Upper lobe of left lung (tissue), 6 donors: Measurements from ENCODE around the gene TGFBR3. TPM values are rescaled to one million over a fixed set of nuclear protein-coding genes. Genes with fewer than 3 reads are reported as not detected.
A peak's percentile ranks its signal among the peaks of the same experiment; 100 is the strongest.
"Not testable (repeated sequence)": the region's sequence is repeated elsewhere in the genome, so short reads cannot be mapped to it uniquely, and the experiment has no call there.

Experiments
- ATAC-seq, 2 donors: fragments of 200-7000 bp; cut with Tn5 transposase; one replicate each; pipeline ENCODE4 v1.9.1; 2022; ENCODE audit warnings: mild to moderate bottlenecking in 2 of 2, moderate library complexity in 2 of 2; ENCODE audit not compliant: low FRiP score in 2 of 2
- DNase-seq, 2 donors: peaks; one replicate each; pipeline ENCODE4 v3.0.0-alpha.2; 2019 to 2020
- H3K27ac ChIP-seq, 4 donors: fragments of 200-600 bp; sonication (generic); one replicate each; pipeline ENCODE4 v1.5.1; 2016 to 2019
- H3K27me3 ChIP-seq, 4 donors: fragments of 200-600 bp; sonication (generic); one replicate each; pipeline ENCODE4 v1.5.1; 2017 to 2019
- H3K36me3 ChIP-seq, 4 donors: fragments of 200-600 bp; sonication (generic); one replicate each; pipeline ENCODE4 v1.5.1; 2016 to 2019
- H3K4me1 ChIP-seq, 4 donors: fragments of 200-600 bp; sonication (generic); one replicate each; pipeline ENCODE4 v1.5.1; 2018 to 2019
- H3K4me3 ChIP-seq, 4 donors: fragments of 200-600 bp; sonication (generic); one replicate each; pipeline ENCODE4 v1.5.1; 2017 to 2019; ENCODE audit warnings: mild to moderate bottlenecking in 2 of 4, moderate library complexity in 1 of 4
- H3K9me3 ChIP-seq, 4 donors: fragments of 200-600 bp; sonication (generic); one replicate each; pipeline ENCODE4 v1.5.1; 2018 to 2019
- EP300 ChIP-seq, 4 donors: sonication (generic); formaldehyde crosslinking; IDR thresholded peaks; one replicate each; pipeline ENCODE4 v1.5.1; 2017; ENCODE audit warnings: antibody characterized with exemption in 4 of 4, control low read depth in 2 of 4
- POLR2A ChIP-seq, 4 donors: fragments of 450-650 bp; IDR thresholded peaks; one replicate each; pipeline ENCODE4 v1.5.1; 2016 to 2017; ENCODE audit warnings: antibody characterized with exemption in 4 of 4, mild to moderate bottlenecking in 2 of 4
- POLR2AphosphoS5 ChIP-seq, 2 donors: sonication (generic); formaldehyde crosslinking; IDR thresholded peaks; one replicate each; pipeline ENCODE4 v1.5.1; 2017; ENCODE audit warnings: antibody characterized with exemption in 2 of 2
- WGBS, 2 donors: methylation state at CpG; one replicate each; pipeline ENCODE4 v1.1.5; 2017 to 2018; 5-methylcytosine and 5-hydroxymethylcytosine counted together
- total RNA-seq, 6 donors: library from RNA; depleted of rRNA in 4 of 6; stranded (reverse); fragments of >200 nt in 4 of 6; gene quantifications; one replicate each; pipeline versions ENCODE4 v1.1.0 to v1.2.1, GENCODE V29; 2016 to 2021
- TF ChIP-seq, protein P1 (sequence below), 6 experiments: fragments of 450-650 bp in 4 of 6; fragments of 200-600 bp in 2 of 6; sonication (generic) in 2 of 6; IDR thresholded peaks; one replicate each; pipeline ENCODE4 v1.5.1; 2016 to 2019; ENCODE audit warnings: antibody characterized with exemption in 6 of 6
- donor health status: DM: no; HTN: no; CAD: no; lungs with moderate emphysema.
- donor health status: DM: no; HTN: yes; CAD: no; lungs with severe emphysema.

The TGFBR3 gene
- total RNA-seq, 6 donors from 2014 or later = 33.5 to 78.3 (median 57.1) TPM

DNA sequence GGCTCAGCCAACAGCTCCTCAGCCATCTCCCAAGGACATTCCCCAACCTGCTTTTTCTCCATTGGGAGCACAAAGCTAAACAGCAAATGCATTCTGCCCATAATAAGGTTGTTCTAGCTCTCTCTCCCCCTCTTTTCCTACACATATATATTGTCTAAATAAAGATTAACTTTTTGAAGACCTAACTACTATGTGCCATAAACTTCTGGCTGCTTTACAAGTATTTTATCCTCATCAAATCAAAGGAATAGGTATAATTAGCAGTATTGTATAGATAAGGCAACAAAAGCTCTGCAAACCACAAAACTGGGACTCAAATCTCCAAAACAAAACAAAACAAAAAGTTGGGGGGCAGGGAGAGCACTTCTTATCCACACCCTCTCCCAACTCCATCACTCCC lies 43.4 kb downstream of the TGFBR3 start:
- peaks cover 16 to 24% (median 21%) of the 10 kb centered on the region in 4 donors for H3K4me1 ChIP-seq
- no peaks in the 10 kb centered on the region for H3K27me3 ChIP-seq
- H3K27ac ChIP-seq = peak overlapping the region in 1 of 4 donors; percentile 14
- TF ChIP-seq EP300 (IDR thresholded peaks at IDR 0.05) = no peak
- no peak for TF ChIP-seq POLR2A (IDR thresholded peaks at IDR 0.05)
- TF ChIP-seq, protein P1, sequence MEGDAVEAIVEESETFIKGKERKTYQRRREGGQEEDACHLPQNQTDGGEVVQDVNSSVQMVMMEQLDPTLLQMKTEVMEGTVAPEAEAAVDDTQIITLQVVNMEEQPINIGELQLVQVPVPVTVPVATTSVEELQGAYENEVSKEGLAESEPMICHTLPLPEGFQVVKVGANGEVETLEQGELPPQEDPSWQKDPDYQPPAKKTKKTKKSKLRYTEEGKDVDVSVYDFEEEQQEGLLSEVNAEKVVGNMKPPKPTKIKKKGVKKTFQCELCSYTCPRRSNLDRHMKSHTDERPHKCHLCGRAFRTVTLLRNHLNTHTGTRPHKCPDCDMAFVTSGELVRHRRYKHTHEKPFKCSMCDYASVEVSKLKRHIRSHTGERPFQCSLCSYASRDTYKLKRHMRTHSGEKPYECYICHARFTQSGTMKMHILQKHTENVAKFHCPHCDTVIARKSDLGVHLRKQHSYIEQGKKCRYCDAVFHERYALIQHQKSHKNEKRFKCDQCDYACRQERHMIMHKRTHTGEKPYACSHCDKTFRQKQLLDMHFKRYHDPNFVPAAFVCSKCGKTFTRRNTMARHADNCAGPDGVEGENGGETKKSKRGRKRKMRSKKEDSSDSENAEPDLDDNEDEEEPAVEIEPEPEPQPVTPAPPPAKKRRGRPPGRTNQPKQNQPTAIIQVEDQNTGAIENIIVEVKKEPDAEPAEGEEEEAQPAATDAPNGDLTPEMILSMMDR (IDR thresholded peaks at IDR 0.05) = no peak
- TF ChIP-seq POLR2AphosphoS5 (IDR thresholded peaks at IDR 0.05) = no peak
- ATAC-seq (no peak), DNase-seq (no peak)
- no peak overlapping the region for H3K4me3 ChIP-seq
- H3K36me3 ChIP-seq = no peaks in the 10 kb centered on the region
- no peaks in the 10 kb centered on the region for H3K9me3 ChIP-seq

DNA sequence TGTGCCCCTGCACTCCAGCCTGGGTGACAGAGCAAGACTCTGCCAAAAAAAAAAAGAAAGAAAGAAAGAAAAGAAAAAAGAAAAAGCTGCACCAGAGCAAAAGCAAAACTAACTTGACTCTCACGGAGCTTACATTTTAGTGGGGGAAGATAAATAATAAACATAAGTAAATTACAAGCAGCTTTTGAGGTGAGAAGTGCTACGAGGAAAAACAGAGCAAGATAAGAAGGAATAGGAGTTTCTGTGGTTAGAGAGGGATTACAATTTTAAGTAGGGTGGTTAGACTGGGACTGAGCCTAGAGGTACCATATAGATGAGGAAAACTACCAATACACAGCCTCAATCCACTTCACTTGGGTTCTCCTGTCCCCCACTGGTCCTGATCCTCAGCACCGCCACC lies 43.9 kb downstream of the TGFBR3 start:
- no peak for TF ChIP-seq POLR2A (IDR thresholded peaks at IDR 0.05)
- TF ChIP-seq POLR2AphosphoS5 (IDR thresholded peaks at IDR 0.05) = no peak
- TF ChIP-seq, protein P1 (IDR thresholded peaks at IDR 0.05) = no peak
- no peak for TF ChIP-seq EP300 (IDR thresholded peaks at IDR 0.05)
- no peak for ATAC-seq
- peaks cover 16 to 23% (median 20%) of the 10 kb centered on the region in 4 donors for H3K4me1 ChIP-seq
- H3K4me3 ChIP-seq = no peak overlapping the region
- peak overlapping the region in 1 of 4 donors; percentile 14 for H3K27ac ChIP-seq
- DNase-seq = no peak
- no peaks in the 10 kb centered on the region for H3K36me3 ChIP-seq
- H3K27me3 ChIP-seq = no peaks in the 10 kb centered on the region
- WGBS, 2 donors = 65 to 74% methylated on average over 3 of the region's 3 CpGs
- H3K9me3 ChIP-seq = no peaks in the 10 kb centered on the region

- H3K9me3 ChIP-seq, H3K4me3 ChIP-seq, H3K27ac ChIP-seq, ATAC-seq, H3K36me3 ChIP-seq, H3K27me3 ChIP-seq, DNase-seq: not testable (repeated sequence)
- peaks cover 1 to 11% (median 6%) of the 10 kb centered on the region in 4 donors for H3K4me1 ChIP-seq
Observed at GRCh38 chr1:91840276-91840675, 45.7 kb downstream of the TGFBR3 start.

GRCh38 chr1:91836331-91837040 lies 49.5 kb downstream of the TGFBR3 start:
- ATAC-seq = no peak
- TF ChIP-seq POLR2AphosphoS5 (IDR thresholded peaks at IDR 0.05) (no peak), EP300 (IDR thresholded peaks at IDR 0.05) (no peak), POLR2A (IDR thresholded peaks at IDR 0.05) (no peak)
- TF ChIP-seq, protein P1 (IDR thresholded peaks at IDR 0.05) = no peak
- 73 to 74% methylated on average over 8 of the region's 8 CpGs for whole genome bisulfite sequencing, 2 donors

DNA sequence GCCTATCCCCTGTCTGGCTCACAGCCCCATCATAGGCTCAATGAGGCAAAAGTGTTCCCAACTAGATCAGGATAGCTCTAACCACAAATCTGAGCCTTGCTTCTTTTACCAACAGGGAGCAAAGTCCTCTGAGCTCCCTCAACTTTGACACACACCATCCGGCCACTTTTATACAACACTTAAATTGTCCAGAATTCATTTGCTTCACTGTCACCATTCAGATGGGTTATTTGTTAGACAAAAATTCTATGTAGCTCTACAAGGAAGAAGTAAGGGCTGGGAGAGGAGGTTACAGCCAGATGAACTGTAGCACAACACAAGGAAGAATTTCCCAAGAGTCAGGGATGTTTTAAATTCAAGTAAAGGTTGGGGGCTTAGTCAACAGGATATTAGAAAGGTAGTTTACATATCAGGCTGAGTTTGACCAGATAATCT lies 50.8 kb downstream of the TGFBR3 start:
- Histone ChIP-seq H3K9me3 (no peaks in the 10 kb centered on the region), H3K4me3 (no peak overlapping the region), H3K4me1 (peaks cover 14 to 26% (median 16%) of the 10 kb centered on the region in 4 donors), H3K27me3 (no peaks in the 10 kb centered on the region), H3K27ac (peak overlapping the region in 1 of 4 donors; percentile 22), H3K36me3 (no peaks in the 10 kb centered on the region)
- 89 to 93% methylated on average over 1 of the region's 1 CpG for WGBS, 2 donors
- no peak for ATAC-seq
- no peak for TF ChIP-seq EP300 (IDR thresholded peaks at IDR 0.05)
- TF ChIP-seq, protein P1 (IDR thresholded peaks at IDR 0.05) = no peak
- no peak for TF ChIP-seq POLR2A (IDR thresholded peaks at IDR 0.05)
- TF ChIP-seq POLR2AphosphoS5 (IDR thresholded peaks at IDR 0.05) = no peak
- DNase-seq = no peak

More at GRCh38 chr1:91836331-91837040, 49.5 kb downstream of the TGFBR3 start:
- Histone ChIP-seq H3K27ac (peak overlapping the region in 1 of 4 donors; percentile 42), H3K4me1 (peaks cover 0 to 13% (median 4%) of the 10 kb centered on the region in 4 donors), H3K36me3 (no peaks in the 10 kb centered on the region), H3K27me3 (no peaks in the 10 kb centered on the region), H3K9me3 (no peaks in the 10 kb centered on the region), H3K4me3 (no peak overlapping the region)
- no peak for DNase-seq

- H3K36me3 ChIP-seq, H3K9me3 ChIP-seq, H3K27me3 ChIP-seq, ATAC-seq, DNase-seq, H3K4me3 ChIP-seq: not testable (repeated sequence)
- Histone ChIP-seq H3K27ac (peak overlapping the region in 1 of 4 donors; percentile 22), H3K4me1 (peaks cover 17 to 31% (median 19%) of the 10 kb centered on the region in 4 donors)
- WGBS, 2 donors = 83 to 93% methylated on average over 6 to 7 of the region's 7 CpGs
Observed at GRCh38 chr1:91834549-91834948, 51.4 kb downstream of the TGFBR3 start.
